HL-60 (cell line): ENCODE measurements around the gene DKK3.
A peak's percentile ranks its signal among the peaks of the same experiment; 100 is the strongest.

ENCODE experiments used
- DNase-seq, 2 experiments: peaks; one replicate each; pipeline ENCODE4 v3.0.0-alpha.2; 2010 to 2020; ENCODE audit warnings: low read depth in 1 of 2, low spot score in 1 of 2
- H3K27ac ChIP-seq: fragments of 250-450 bp; sonication (Bioruptor Pico); replicated peaks from 2 replicates; pipeline ENCODE4 v1.5.1; 2020; ENCODE audit warnings: mild to moderate bottlenecking, moderate library complexity
- H3K27me3 ChIP-seq: fragments of 250-450 bp; sonication (Bioruptor Pico); 2 replicates; pipeline ENCODE4 v1.5.1; 2021; ENCODE audit warnings: mild to moderate bottlenecking, moderate library complexity; ENCODE audit not compliant: insufficient read depth, poor library complexity, severe bottlenecking
- H3K4me3 ChIP-seq: replicated peaks from 2 replicates; pipeline ENCODE4 v1.5.1; 2011; ENCODE audit warnings: mild to moderate bottlenecking, control low read depth, low read length; ENCODE audit not compliant: insufficient read depth
- CTCF ChIP-seq: IDR thresholded peaks from one replicate; pipeline ENCODE4 v1.5.1; 2011; ENCODE audit warnings: low read length, control low read depth, inconsistent platforms; ENCODE audit not compliant: insufficient read depth
- GABPA ChIP-seq: IDR thresholded peaks from 2 replicates; pipeline ENCODE4 v1.6.1; 2012; ENCODE audit warnings: low read depth
- POLR2AphosphoS5 ChIP-seq: IDR thresholded peaks from 2 replicates; pipeline ENCODE4 v1.6.1; 2012; ENCODE audit warnings: low read depth
- SPI1 ChIP-seq: IDR thresholded peaks from 2 replicates; pipeline ENCODE4 v1.6.1; 2012; ENCODE audit warnings: low read depth, mild to moderate bottlenecking, borderline replicate concordance
- TF ChIP-seq, protein P1 (sequence below): IDR thresholded peaks from 2 replicates; pipeline ENCODE4 v1.6.1; 2012; ENCODE audit warnings: low read depth; ENCODE audit not compliant: insufficient replicate concordance

Gene DKK3

DNA sequence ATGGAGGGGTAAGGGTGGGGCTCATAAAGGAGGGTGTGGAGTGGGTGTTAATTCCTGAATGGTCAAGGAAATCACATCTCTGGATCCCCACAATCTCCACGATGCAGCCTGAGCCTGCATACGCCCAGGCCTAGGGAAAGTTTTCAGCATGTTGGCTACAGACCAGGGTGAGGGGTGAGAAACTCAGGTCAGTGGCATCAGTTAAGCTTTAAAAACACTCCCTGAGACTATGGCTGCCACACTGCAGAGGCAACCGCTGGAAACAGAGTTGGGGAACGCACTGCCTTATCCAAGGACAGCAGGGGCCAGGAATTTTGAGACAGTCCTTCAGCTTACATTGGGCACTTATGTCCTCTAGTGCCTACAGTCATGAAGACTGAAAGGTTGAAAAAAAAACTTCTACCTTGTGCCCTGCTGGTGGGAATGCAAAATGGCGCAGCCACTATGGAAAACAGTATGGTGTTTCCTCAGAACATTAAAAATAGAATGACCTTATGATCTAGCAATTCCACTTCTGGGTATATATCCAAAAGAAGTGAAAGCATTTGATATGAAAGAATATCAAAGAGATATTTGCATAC lies 19.7 kb downstream of the DKK3 start:
- H3K27ac ChIP-seq, result no peak overlapping the region

DNA sequence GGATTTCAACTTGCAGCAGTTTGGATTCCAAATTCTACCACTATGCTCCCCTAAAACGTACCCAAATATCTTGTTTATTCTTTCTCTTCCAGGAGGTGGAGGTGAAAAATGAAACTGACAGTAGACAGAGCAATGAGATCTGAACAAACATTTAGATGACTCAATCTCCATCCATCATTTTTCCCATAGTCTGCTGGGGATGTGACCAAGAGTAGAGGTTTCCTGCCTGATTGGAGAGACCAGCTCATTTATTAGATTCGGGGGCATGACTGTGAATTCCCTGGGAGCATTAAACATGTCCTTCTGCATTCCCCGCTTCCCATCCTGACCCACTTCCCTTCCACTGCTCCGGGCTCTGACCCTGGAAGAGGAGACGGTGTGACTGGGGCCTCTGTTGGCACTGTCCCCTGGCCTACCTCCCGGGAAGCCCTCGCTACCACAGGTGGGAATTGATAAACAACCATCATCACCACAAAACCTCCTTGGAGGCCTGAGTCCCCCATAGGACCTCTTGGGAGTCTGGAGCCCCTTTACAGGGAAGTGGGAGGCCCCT lies 20.3 kb downstream of the DKK3 start:
- Histone ChIP-seq H3K27me3 (no peaks in the 10 kb centered on the region), H3K4me3 (no peak overlapping the region), H3K27ac (no peak overlapping the region)
- DNase-seq, result no peak
- TF ChIP-seq GABPA (no peak), SPI1 (no peak), CTCF (no peak), POLR2AphosphoS5 (no peak)
- TF ChIP-seq, protein P1, sequence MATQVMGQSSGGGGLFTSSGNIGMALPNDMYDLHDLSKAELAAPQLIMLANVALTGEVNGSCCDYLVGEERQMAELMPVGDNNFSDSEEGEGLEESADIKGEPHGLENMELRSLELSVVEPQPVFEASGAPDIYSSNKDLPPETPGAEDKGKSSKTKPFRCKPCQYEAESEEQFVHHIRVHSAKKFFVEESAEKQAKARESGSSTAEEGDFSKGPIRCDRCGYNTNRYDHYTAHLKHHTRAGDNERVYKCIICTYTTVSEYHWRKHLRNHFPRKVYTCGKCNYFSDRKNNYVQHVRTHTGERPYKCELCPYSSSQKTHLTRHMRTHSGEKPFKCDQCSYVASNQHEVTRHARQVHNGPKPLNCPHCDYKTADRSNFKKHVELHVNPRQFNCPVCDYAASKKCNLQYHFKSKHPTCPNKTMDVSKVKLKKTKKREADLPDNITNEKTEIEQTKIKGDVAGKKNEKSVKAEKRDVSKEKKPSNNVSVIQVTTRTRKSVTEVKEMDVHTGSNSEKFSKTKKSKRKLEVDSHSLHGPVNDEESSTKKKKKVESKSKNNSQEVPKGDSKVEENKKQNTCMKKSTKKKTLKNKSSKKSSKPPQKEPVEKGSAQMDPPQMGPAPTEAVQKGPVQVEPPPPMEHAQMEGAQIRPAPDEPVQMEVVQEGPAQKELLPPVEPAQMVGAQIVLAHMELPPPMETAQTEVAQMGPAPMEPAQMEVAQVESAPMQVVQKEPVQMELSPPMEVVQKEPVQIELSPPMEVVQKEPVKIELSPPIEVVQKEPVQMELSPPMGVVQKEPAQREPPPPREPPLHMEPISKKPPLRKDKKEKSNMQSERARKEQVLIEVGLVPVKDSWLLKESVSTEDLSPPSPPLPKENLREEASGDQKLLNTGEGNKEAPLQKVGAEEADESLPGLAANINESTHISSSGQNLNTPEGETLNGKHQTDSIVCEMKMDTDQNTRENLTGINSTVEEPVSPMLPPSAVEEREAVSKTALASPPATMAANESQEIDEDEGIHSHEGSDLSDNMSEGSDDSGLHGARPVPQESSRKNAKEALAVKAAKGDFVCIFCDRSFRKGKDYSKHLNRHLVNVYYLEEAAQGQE, result no peak

More for the DNA sequence above, 19.7 kb downstream of the DKK3 start:
- Histone ChIP-seq H3K27me3 (no peaks in the 10 kb centered on the region), H3K4me3 (no peak overlapping the region)
- DNase-seq, result no peak
- TF ChIP-seq SPI1 (no peak), CTCF (no peak), GABPA (no peak), POLR2AphosphoS5 (no peak)
- TF ChIP-seq, protein P1, result no peak

DNA sequence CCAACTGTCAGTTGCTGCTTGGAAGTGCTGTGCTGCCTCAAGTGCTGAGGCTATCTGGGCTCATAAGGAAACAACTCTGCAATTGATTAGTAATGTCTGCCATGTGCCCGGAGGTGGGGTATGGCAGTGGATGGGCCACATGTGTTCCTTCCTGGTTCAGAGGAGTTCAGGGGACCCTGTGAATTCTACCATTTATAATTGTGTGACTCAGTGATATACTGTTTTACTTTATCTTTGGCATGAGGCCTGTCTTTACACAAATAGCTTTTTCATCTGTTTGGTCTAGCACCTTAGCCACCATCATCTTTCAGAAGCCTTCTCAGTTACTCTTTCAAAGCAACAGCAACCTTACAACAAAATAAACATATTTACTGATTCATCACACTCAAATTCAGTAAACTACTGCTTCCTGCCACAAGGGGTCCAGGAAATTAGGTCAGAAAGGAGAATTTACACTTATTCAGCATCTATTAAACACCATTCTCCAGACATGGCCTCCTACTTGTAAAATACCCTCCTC lies 20.9 kb downstream of the DKK3 start:
- Histone ChIP-seq H3K27ac (no peak overlapping the region), H3K27me3 (no peaks in the 10 kb centered on the region), H3K4me3 (no peak overlapping the region)
- TF ChIP-seq CTCF, result peak; percentile 17
- TF ChIP-seq, protein P1, result no peak
- peak in 1 of 2 experiments; percentile 5 for DNase-seq
